K562 (cell line): Measurements from ENCODE around the gene TM4SF4. TPM values are rescaled to one million over a fixed set of nuclear protein-coding genes. Genes with fewer than 3 reads are reported as not detected.

ENCODE experiments used
- ATAC-seq: fragments of 200-7000 bp; cut with Tn5 transposase; 3 replicates; pipeline ENCODE4 v1.9.1; 2020; ENCODE audit warnings: moderate library complexity
- BruUV-seq: library from RNA; stranded (reverse); fragments of 400-500 nt; replicated peaks from 2 replicates; lab custom pipeline; 2021; lab: Mats Ljungman, UMichigan
- CTCF ChIA-PET: fragments of 300-600 bp; formaldehyde crosslinking; extraction: SDS; loops from one replicate; lab custom pipeline; 2021; ENCODE audit warnings: low intra/inter-chr PET ratio; lab: Yijun Ruan, JAX
- POLR2A ChIA-PET: fragments of 300-600, 350-650 bp; sonication (Branson Sonifier 250); formaldehyde crosslinking; extraction: SDS; loops from one replicate; lab custom pipeline; 2021; ENCODE audit warnings: antibody characterized with exemption, inconsistent platforms; lab: Yijun Ruan, JAX
- DNase-seq, 4 experiments: peaks; one replicate each; pipeline versions ENCODE4 v3.0.0 to v3.0.0-alpha.2; 2011 to 2018; ENCODE audit warnings: low spot score in 3 of 4, mixed read lengths in 3 of 4; ENCODE audit errors: extremely low read depth in 1 of 4
- FAIRE-seq: peaks from 2 replicates; lab custom pipeline; 2011; peaks lifted over from hg19 to GRCh38; lab: Jason Lieb, UNC
- H2AFZ ChIP-seq: 2 replicates; pipeline ENCODE4 v1.6.0; 2011; ENCODE audit warnings: low read depth, low read length, control low read depth, inconsistent platforms
- H3K27ac ChIP-seq: fragments of 200-600 bp; 3 replicates; pipeline ENCODE4 v1.8.0; 2011; ENCODE audit warnings: low read depth, mild to moderate bottlenecking, control low read depth, inconsistent platforms, low read length, moderate library complexity, mixed read lengths; ENCODE audit errors: extremely low read depth
- H3K27me3 ChIP-seq, 2 experiments: fragments of 300-600 bp in 1 of 2; 2 replicates in 1 of 2; 3 replicates in 1 of 2; pipeline versions ENCODE4 v1.6.0 to v1.8.0; 2011; ENCODE audit warnings: inconsistent platforms in 2 of 2, low read length in 2 of 2, mild to moderate bottlenecking in 1 of 2, mixed read lengths in 1 of 2, moderate library complexity in 1 of 2; ENCODE audit not compliant: control insufficient read depth in 2 of 2, insufficient read depth in 2 of 2
- H3K36me3 ChIP-seq: fragments of 300-600 bp; 3 replicates; pipeline ENCODE4 v1.8.0; 2011; ENCODE audit warnings: mild to moderate bottlenecking, low read length, inconsistent platforms; ENCODE audit not compliant: control insufficient read depth, insufficient read depth
- H3K4me1 ChIP-seq, 2 experiments: fragments of 200-600 bp in 1 of 2; replicated peaks in 1 of 2; 2 replicates in 1 of 2; 3 replicates in 1 of 2; pipeline versions ENCODE4 v1.5.1 to v1.8.0; 2011; ENCODE audit warnings: inconsistent platforms in 2 of 2, low read length in 2 of 2, mild to moderate bottlenecking in 1 of 2, mixed read lengths in 1 of 2, moderate library complexity in 1 of 2; ENCODE audit not compliant: control insufficient read depth in 2 of 2, insufficient read depth in 2 of 2
- H3K4me2 ChIP-seq: 2 replicates; pipeline ENCODE4 v1.6.1; 2011; ENCODE audit warnings: low read length, control low read depth, inconsistent platforms, mixed read lengths; ENCODE audit not compliant: insufficient read depth
- H3K4me3 ChIP-seq: fragments of 200-600 bp; sonication (generic), shearing (Covaris generic); 2 replicates; pipeline ENCODE4 v1.5.1; 2016; ENCODE audit warnings: control low read depth, inconsistent platforms
- H3K79me2 ChIP-seq: fragments of 200-600 bp; 3 replicates; pipeline ENCODE4 v1.8.0; 2011; ENCODE audit warnings: low read length, inconsistent platforms; ENCODE audit not compliant: control insufficient read depth, insufficient read depth
- H3K9ac ChIP-seq, 2 experiments: 2 replicates each; pipeline versions ENCODE4 v1.6.0 to v1.6.1; 2011; ENCODE audit warnings: low read depth in 2 of 2, low read length in 2 of 2, control low read depth in 1 of 2, inconsistent platforms in 1 of 2, mild to moderate bottlenecking in 1 of 2, mixed read lengths in 1 of 2; ENCODE audit not compliant: insufficient read depth in 1 of 2
- H3K9me1 ChIP-seq: one replicate; pipeline ENCODE4 v1.6.0; 2011; ENCODE audit warnings: inconsistent platforms, mild to moderate bottlenecking, low read length, moderate library complexity; ENCODE audit not compliant: control insufficient read depth, insufficient read depth
- H3K9me3 ChIP-seq: replicated peaks from 2 replicates; pipeline ENCODE4 v1.5.1; 2011; ENCODE audit warnings: low read depth, low read length, inconsistent platforms; ENCODE audit not compliant: control insufficient read depth, insufficient read depth
- H4K20me1 ChIP-seq: replicated peaks from 2 replicates; pipeline ENCODE4 v1.6.1; 2011; ENCODE audit warnings: low read length, inconsistent platforms, mixed read lengths; ENCODE audit not compliant: control insufficient read depth, insufficient read depth
- AFF4 ChIP-seq: sonication (generic); formaldehyde crosslinking; IDR thresholded peaks from 2 replicates; pipeline ENCODE4 v1.8.0; 2023; ENCODE audit warnings: mild to moderate bottlenecking, missing genetic modification reagents
- C11orf30 ChIP-seq: fragments of 450-650 bp; IDR thresholded peaks from 2 replicates; pipeline ENCODE4 v1.6.1; 2016; ENCODE audit warnings: low read depth, mild to moderate bottlenecking
- GTF2F1 ChIP-seq: IDR thresholded peaks from 2 replicates; pipeline ENCODE4 v1.6.1; 2011; ENCODE audit warnings: low read depth, low read length, improper control_type of control experiment
- HMBOX1 ChIP-seq: sonication (generic); IDR thresholded peaks from 2 replicates; pipeline ENCODE4 v1.6.1; 2016
- HOMEZ ChIP-seq: fragments of 250-450 bp; sonication (Bioruptor Pico); IDR thresholded peaks from 2 replicates; pipeline ENCODE4 v1.4.0; 2020; ENCODE audit warnings: mild to moderate bottlenecking, moderate library complexity
- JUND ChIP-seq, 2 experiments: IDR thresholded peaks; 2 replicates in 1 of 2; 3 replicates in 1 of 2; pipeline ENCODE4 v1.6.1; 2011; ENCODE audit warnings: borderline replicate concordance in 2 of 2, low read depth in 2 of 2, low read length in 2 of 2, improper control_type of control experiment in 1 of 2, missing biosample characterization in 1 of 2, missing genetic modification characterization in 1 of 2, missing genetic modification reagents in 1 of 2
- KDM2B ChIP-seq: fragments of 250-450 bp; sonication (Bioruptor Pico); IDR thresholded peaks from 2 replicates; pipeline ENCODE4 v1.8.0; 2021; ENCODE audit warnings: mild to moderate bottlenecking, moderate library complexity
- MEIS2 ChIP-seq: fragments of 450-650 bp; IDR thresholded peaks from 2 replicates; pipeline ENCODE4 v1.6.1; 2014; ENCODE audit warnings: mild to moderate bottlenecking; ENCODE audit not compliant: partially characterized antibody
- NR2C2 ChIP-seq, 2 experiments: fragments of 200-800 bp in 1 of 2; sonication (Bioruptor generic) in 1 of 2; sonication (generic) in 1 of 2; formaldehyde crosslinking in 1 of 2; IDR thresholded peaks; 2 replicates each; pipeline versions ENCODE4 v1.6.1 to v1.8.0; 2016 to 2022; ENCODE audit warnings: mild to moderate bottlenecking in 1 of 2, missing compliant biosample characterization in 1 of 2, missing genetic modification characterization in 1 of 2, missing genetic modification reagents in 1 of 2
- SNRNP70 ChIP-seq: fragments of 200-400 bp; formaldehyde crosslinking; optimal IDR thresholded peaks from 2 replicates; pipeline ENCODE3; 2017; ENCODE audit warnings: low read depth, low read length
- ZBTB2 ChIP-seq: fragments of 450-650 bp; IDR thresholded peaks from 2 replicates; pipeline ENCODE4 v1.6.1; 2016; ENCODE audit warnings: antibody characterized with exemption
- ZNF75A ChIP-seq: fragments of 450-650 bp; formaldehyde crosslinking; IDR thresholded peaks from 2 replicates; pipeline ENCODE4 v1.4.0; 2020; ENCODE audit warnings: mild to moderate bottlenecking
- ZNF778 ChIP-seq: fragments of 450-650 bp; formaldehyde crosslinking; IDR thresholded peaks from 2 replicates; pipeline ENCODE4 v1.4.0; 2020; ENCODE audit warnings: mild to moderate bottlenecking, moderate library complexity
- ZNF830 ChIP-seq: fragments of 250-450 bp; sonication (Bioruptor Pico); IDR thresholded peaks from 2 replicates; pipeline ENCODE4 v1.5.0; 2021; ENCODE audit warnings: mild to moderate bottlenecking
- WGBS: fragments of 100-300 bp; shearing (Covaris generic); methylation state at CpG from one replicate; pipeline ENCODE4 v1.1.6; 2016; ENCODE audit warnings: low coverage, mixed read lengths; ENCODE audit not compliant: insufficient coverage; ENCODE audit errors: missing lambda C conversion rate; 5-methylcytosine and 5-hydroxymethylcytosine counted together
- in situ Hi-C: fragments of 300-500 bp; cut with MboI; formaldehyde crosslinking; loops from 4 replicates; pipeline ENCODE4 v1.15.0; 2018; ENCODE audit warnings: inconsistent platforms, mixed read lengths
- intact Hi-C: fragments of 100-400 bp; cut with micrococcal nuclease; formaldehyde crosslinking; loops from 2 replicates; pipeline ENCODE4 v1.14.2; 2022
- polyA plus RNA-seq, 8 experiments: library from polyadenylated mRNA; depleted of rRNA in 4 of 8; stranded (reverse) in 5 of 8; unstranded in 3 of 8; fragments of >200 nt; fragmentation: Nextera tagmentation in 2 of 8; fragmentation: Illumina TruSeq in 1 of 8; extraction: Ambion mirVana in 2 of 8; extraction: Trizol in 1 of 8; gene quantifications; 2 replicates each; pipeline versions ENCODE4 v1.2.1 to v1.2.3, GENCODE V29; 2011 to 2014; ENCODE audit warnings: inconsistent platforms in 1 of 8, missing spikeins in 1 of 8
- total RNA-seq, 7 experiments: library from RNA; depleted of rRNA in 6 of 7; stranded (reverse); fragments of >200 nt in 6 of 7; fragmentation: Illumina TruSeq in 2 of 7; extraction: Trizol in 2 of 7; gene quantifications; 2 replicates each; pipeline versions ENCODE4 v1.2.1 to v1.2.3, GENCODE V29; 2011 to 2021; ENCODE audit warnings: low replicate concordance in 1 of 7

Gene TM4SF4
- total and polyA plus RNA-seq, 9 of the 15 experiments (the other 6 are each of a cell fraction or from before 2014, with no cell fraction given), result 0.31 TPM; not detected in 8

GRCh38 chr3:149463921-149464320 is 10.6 kb upstream of the TM4SF4 start:
- intact Hi-C loops (no loop called here), in situ Hi-C loops (no loop called here)
- Histone ChIP-seq H2AFZ (no peak overlapping the region), H3K27ac (no peak overlapping the region), H3K4me1 (peaks cover 0 to 3% of the 10 kb centered on the region in 2 experiments; a peak in 1 of 5 replicates), H3K27me3 (peaks cover 18 to 26% of the 10 kb centered on the region in 2 experiments), H4K20me1 (no peaks in the 10 kb centered on the region), H3K4me3 (no peak overlapping the region), H3K36me3 (no peaks in the 10 kb centered on the region), H3K4me2 (no peak overlapping the region), H3K79me2 (no peaks in the 10 kb centered on the region), H3K9me1 (no peaks in the 10 kb centered on the region), H3K9me3 (no peaks in the 10 kb centered on the region), H3K9ac (no peak overlapping the region)
- DNase-seq (no peak), ATAC-seq (no peak), FAIRE-seq (no peak)
- WGBS, result under 1% methylated on average over 18 of the region's 18 CpGs
- CTCF ChIA-PET, result no interaction called here
- POLR2A ChIA-PET, result no interaction called here
- BruUV-seq, result no TSS peak
- TF ChIP-seq HMBOX1 (no peak), ZBTB2 (no peak), NR2C2 (CRISPR knock-in tag; IDR thresholded peaks at IDR 0.05) (no peak), NR2C2 (tag; IDR thresholded peaks at IDR 0.05) (no peak), SNRNP70 (no peak), HOMEZ (no peak), GTF2F1 (no peak), ZNF778 (CRISPR knock-in tag) (no peak), C11orf30 (no peak), ZNF75A (CRISPR knock-in tag) (no peak), ZNF830 (CRISPR knock-in tag) (no peak), JUND (IDR thresholded peaks at IDR 0.05; ENCODE audit: borderline replicate concordance, low read depth, low read length) (no peak), JUND (tag; IDR thresholded peaks at IDR 0.05; ENCODE audit: borderline replicate concordance, low read depth, low read length) (no peak), KDM2B (CRISPR knock-in tag) (no peak), MEIS2 (no peak), AFF4 (CRISPR knock-in tag) (no peak)
